ENCODE results near the gene TRPM5.

TRPM5 gene

DNA sequence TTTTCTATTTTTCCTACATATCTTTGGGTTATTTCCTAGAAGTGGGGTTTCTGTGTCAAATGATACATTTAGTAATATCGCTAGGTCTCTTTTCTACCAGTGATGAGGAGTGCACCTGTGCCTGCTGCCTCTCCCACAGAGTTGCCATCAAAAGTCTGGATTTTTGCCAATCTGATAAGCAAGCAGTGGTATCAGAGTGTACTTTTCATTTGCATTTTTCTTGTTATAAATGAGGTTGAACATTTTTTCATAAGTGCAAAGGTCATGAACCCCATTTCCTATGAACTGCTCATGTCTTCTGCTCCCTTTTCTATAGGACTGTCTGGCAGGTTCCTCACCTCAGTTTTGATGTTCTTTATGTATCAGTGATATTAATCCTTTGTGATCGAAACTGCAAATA is 1.7 kb downstream of the TRPM5 start:
- Histone ChIP-seq H3K4me3 (no peak overlapping the region), H3K27me3 (ENCODE audit: low read depth) (0 out of 2 replicates have a peak, but pooled peaks cover 3% of the 10 kb centered on the region), H3K9me3 (no peaks in the 10 kb centered on the region), H3K36me3 (replicated peaks) (no peaks in the 10 kb centered on the region), H3K4me1 (no peaks in the 10 kb centered on the region)
- no peak for DNase-seq (ENCODE audit: low spot score in 2 of 2)
- in situ Hi-C loops (cut with MboI; ENCODE audit: low sequenced_read_pairs) = no loop called here

DNA sequence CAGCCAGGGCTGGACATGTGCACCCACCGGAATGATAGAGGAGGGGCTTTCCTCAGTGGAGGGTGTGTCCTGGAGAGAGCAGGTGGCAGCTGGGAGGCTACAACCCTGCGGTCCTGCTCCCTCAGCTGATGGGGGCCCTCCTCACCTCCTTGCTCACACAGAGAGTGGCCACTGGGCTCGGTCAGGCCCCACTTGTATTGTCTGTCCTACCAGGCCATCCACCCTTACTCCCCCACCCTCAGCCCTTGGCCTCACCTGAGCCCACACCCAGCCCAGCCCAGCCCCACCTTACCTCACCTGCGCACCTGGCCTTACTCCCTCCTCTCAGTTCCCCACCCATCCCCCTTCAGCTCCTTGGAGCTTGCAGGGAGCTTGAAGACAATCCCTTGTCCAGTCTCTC is 3.1 kb downstream of the TRPM5 start:
- H3K4me1 ChIP-seq = no peaks in the 10 kb centered on the region
- H3K4me3 ChIP-seq = no peak overlapping the region
- H3K9me3 ChIP-seq = no peaks in the 10 kb centered on the region
- no peaks in the 10 kb centered on the region for H3K36me3 ChIP-seq (replicated peaks)
- H3K27me3 ChIP-seq (ENCODE audit: low read depth) = peaks cover 10% of the 10 kb centered on the region; the same call in 1 of the 2 replicates
- in situ Hi-C loops (cut with MboI; ENCODE audit: low sequenced_read_pairs) = no loop called here
- no peak for DNase-seq (ENCODE audit: low spot score in 2 of 2)

GRCh38 chr11:2440646-2441045 is 3.7 kb downstream of the TRPM5 start:
- DNase-seq (ENCODE audit: low spot score in 2 of 2) = no peak
- Histone ChIP-seq H3K4me3 (no peak overlapping the region), H3K27me3 (ENCODE audit: low read depth) (peaks cover 8% of the 10 kb centered on the region; the same call in 1 of the 2 replicates)

GRCh38 chr11:2439820-2440219 is 4.5 kb downstream of the TRPM5 start:
- no peak for DNase-seq (ENCODE audit: low spot score in 2 of 2)
- H3K9me3 ChIP-seq = no peaks in the 10 kb centered on the region
- no peaks in the 10 kb centered on the region for H3K36me3 ChIP-seq (replicated peaks)
- in situ Hi-C loops (cut with MboI; ENCODE audit: low sequenced_read_pairs) = no loop called here
- peaks cover 7% of the 10 kb centered on the region; the same call in 1 of the 2 replicates for H3K27me3 ChIP-seq (ENCODE audit: low read depth)
- no peaks in the 10 kb centered on the region for H3K4me1 ChIP-seq
- H3K4me3 ChIP-seq = no peak overlapping the region

More at GRCh38 chr11:2440646-2441045, 3.7 kb downstream of the TRPM5 start:
- H3K4me1 ChIP-seq = no peaks in the 10 kb centered on the region
- in situ Hi-C loops (cut with MboI; ENCODE audit: low sequenced_read_pairs) = no loop called here
- no peaks in the 10 kb centered on the region for H3K9me3 ChIP-seq
- no peaks in the 10 kb centered on the region for H3K36me3 ChIP-seq (replicated peaks)

- peaks cover 7% of the 10 kb centered on the region; the same call in 1 of the 2 replicates for H3K27me3 ChIP-seq (ENCODE audit: low read depth)
- in situ Hi-C loops (cut with MboI; ENCODE audit: low sequenced_read_pairs) = no loop called here
Measured at GRCh38 chr11:2437516-2437915, 6.8 kb downstream of the TRPM5 start.

DNA sequence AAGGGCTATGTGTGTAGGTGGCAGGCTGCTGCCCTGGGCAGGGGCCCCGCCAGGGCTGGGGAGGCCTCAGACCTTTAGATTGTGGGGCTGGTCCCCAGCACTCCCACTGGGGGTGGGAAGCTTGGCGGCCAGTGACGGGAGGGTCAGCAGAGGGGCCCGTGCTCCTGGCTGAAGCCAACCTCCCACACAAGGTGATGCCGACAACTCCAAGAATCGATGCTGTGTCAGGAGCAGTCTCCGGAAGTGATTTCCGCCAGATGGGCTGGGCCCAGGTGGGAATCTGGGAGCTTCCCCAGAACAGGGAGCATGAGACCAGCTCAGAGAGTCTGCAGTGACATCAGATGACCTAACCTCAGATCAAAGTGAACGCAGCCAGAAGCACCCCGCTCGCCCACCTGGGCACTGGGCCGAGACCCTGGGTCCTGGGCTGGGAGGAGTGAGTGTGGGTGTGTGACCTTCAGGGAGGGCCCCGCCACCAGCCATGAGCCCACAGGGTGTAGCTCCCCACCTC is 7.7 kb downstream of the TRPM5 start:
- in situ Hi-C loops (cut with MboI; ENCODE audit: low sequenced_read_pairs) = no loop called here
- H3K27me3 ChIP-seq (ENCODE audit: low read depth) = peaks cover 7% of the 10 kb centered on the region; the same call in 1 of the 2 replicates
- no peak for DNase-seq (ENCODE audit: low spot score in 2 of 2)
- H3K4me1 ChIP-seq = no peaks in the 10 kb centered on the region
- no peaks in the 10 kb centered on the region for H3K9me3 ChIP-seq
- no peaks in the 10 kb centered on the region for H3K36me3 ChIP-seq (replicated peaks)
- no peak overlapping the region for H3K4me3 ChIP-seq

More at GRCh38 chr11:2437516-2437915, 6.8 kb downstream of the TRPM5 start:
- Histone ChIP-seq H3K36me3 (replicated peaks) (no peaks in the 10 kb centered on the region), H3K9me3 (no peaks in the 10 kb centered on the region), H3K4me1 (no peaks in the 10 kb centered on the region), H3K4me3 (no peak overlapping the region)
- DNase-seq (ENCODE audit: low spot score in 2 of 2) = no peak

DNA sequence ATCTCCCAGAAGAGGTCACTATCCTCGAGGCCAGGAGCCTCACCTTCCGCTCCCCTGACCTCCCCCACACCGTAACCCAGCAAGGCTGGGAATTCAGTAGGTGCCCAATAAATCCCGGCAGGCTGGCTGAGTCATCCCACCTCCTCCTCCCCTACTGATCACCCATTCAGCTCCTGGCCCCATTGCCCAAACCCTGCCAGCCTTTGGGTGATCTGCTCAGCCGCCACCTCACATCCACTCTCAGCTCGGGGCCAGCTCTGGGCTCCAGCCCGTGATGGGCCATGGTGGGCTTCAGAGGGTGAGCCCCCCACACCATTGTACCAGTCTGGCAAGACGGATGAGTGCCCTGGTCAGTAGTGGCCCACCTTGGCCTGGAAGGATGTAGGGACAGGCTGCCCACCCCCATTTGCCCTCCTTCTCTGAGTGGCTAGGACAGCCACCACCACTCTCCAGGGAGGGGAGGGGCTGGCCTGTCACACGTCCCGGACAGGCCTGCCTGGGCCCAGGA is 8.2 kb downstream of the TRPM5 start:
- Histone ChIP-seq H3K4me3 (no peak overlapping the region), H3K4me1 (no peaks in the 10 kb centered on the region), H3K36me3 (replicated peaks) (no peaks in the 10 kb centered on the region), H3K9me3 (no peaks in the 10 kb centered on the region), H3K27me3 (ENCODE audit: low read depth) (peaks cover 7% of the 10 kb centered on the region; the same call in 1 of the 2 replicates)
- no peak for DNase-seq (ENCODE audit: low spot score in 2 of 2)
- in situ Hi-C loops (cut with MboI; ENCODE audit: low sequenced_read_pairs) = no loop called here

DNA sequence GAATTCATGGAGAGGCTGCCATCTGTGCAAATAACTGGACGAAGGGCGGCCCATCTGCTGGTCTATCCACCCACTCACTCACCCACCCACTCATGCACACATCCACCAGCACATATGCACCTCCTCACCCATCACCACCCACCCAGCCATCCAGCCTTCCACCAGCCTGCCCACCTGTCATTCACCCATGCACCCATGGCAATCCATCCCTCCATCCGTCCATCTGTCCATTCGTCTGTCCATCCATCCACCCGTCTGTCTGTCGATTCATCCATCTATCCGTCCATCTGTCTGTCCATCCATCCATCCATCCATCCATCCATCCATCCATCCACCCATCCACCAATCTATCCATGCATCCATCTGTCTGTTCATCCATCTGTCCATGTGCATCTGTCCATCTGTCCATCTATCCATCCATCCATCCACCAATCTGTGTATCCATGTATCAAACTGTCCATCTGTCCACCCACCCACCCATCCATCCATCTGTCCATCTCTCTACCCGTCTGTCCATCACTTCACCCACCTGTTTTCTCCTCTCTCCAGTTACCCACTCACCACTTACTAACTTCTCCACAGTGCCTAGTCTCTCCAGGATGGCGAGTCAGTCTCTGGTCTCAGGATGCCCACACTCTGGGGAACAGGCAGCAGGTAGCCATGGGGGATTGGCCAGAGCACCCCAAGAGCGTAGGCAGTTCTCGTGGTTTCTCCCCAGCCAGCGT is 8.9 kb downstream of the TRPM5 start:
- no peak for DNase-seq (ENCODE audit: low spot score in 2 of 2)
- H3K4me3 ChIP-seq = no peak overlapping the region
- no peaks in the 10 kb centered on the region for H3K36me3 ChIP-seq (replicated peaks)
- peaks cover 7% of the 10 kb centered on the region; the same call in 1 of the 2 replicates for H3K27me3 ChIP-seq (ENCODE audit: low read depth)
- H3K9me3 ChIP-seq = no peaks in the 10 kb centered on the region
- in situ Hi-C loops (cut with MboI; ENCODE audit: low sequenced_read_pairs) = no loop called here
- H3K4me1 ChIP-seq = no peaks in the 10 kb centered on the region

- Histone ChIP-seq H3K27me3 (ENCODE audit: low read depth) (peaks cover 7% of the 10 kb centered on the region; the same call in 1 of the 2 replicates), H3K9me3 (no peaks in the 10 kb centered on the region), H3K4me3 (no peak overlapping the region), H3K36me3 (replicated peaks) (no peaks in the 10 kb centered on the region), H3K4me1 (no peaks in the 10 kb centered on the region)
- DNase-seq (ENCODE audit: low spot score in 2 of 2) = no peak
- in situ Hi-C loops (cut with MboI; ENCODE audit: low sequenced_read_pairs) = no loop called here
Measured at GRCh38 chr11:2434506-2435255, 9.6 kb downstream of the TRPM5 start.

DNA sequence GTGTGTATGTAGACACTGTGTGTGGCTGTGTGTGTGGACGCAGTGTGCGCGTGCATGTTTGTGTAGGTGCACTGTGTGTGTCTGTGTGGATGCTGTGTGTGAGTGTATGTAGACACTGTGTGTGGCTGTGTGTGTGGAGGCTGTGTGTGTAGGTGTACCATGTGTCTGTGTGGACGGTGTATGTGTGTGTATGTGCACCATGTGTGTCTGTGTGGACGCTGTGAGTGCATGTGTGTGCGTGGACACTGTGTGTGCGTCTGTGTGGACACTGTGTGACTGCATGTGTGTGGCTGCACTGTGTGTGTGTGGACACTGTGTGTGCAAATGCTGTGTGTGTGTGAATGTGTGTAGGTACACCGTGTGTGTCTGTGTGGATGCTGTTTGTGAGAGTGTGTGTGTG is 10.3 kb downstream of the TRPM5 start:
- no peaks in the 10 kb centered on the region for H3K36me3 ChIP-seq (replicated peaks)
- H3K4me3 ChIP-seq = no peak overlapping the region
- in situ Hi-C loops (cut with MboI; ENCODE audit: low sequenced_read_pairs) = no loop called here
- no peak for DNase-seq (ENCODE audit: low spot score in 2 of 2)
- H3K27me3 ChIP-seq (ENCODE audit: low read depth) = peaks cover 7% of the 10 kb centered on the region; the same call in 1 of the 2 replicates
- no peaks in the 10 kb centered on the region for H3K9me3 ChIP-seq
- H3K4me1 ChIP-seq = no peaks in the 10 kb centered on the region

- H3K4me3 ChIP-seq = no peak overlapping the region
- no peaks in the 10 kb centered on the region for H3K9me3 ChIP-seq
- no peaks in the 10 kb centered on the region for H3K4me1 ChIP-seq
- no peak for DNase-seq (ENCODE audit: low spot score in 2 of 2)
- H3K36me3 ChIP-seq (replicated peaks) = no peaks in the 10 kb centered on the region
- H3K27me3 ChIP-seq (ENCODE audit: low read depth) = peaks cover 7% of the 10 kb centered on the region; the same call in 1 of the 2 replicates
- in situ Hi-C loops (cut with MboI; ENCODE audit: low sequenced_read_pairs) = no loop called here
Measured at GRCh38 chr11:2433106-2433925, 11.0 kb downstream of the TRPM5 start.

GRCh38 chr11:2432628-2433071 is 11.7 kb downstream of the TRPM5 start:
- Histone ChIP-seq H3K9me3 (no peaks in the 10 kb centered on the region), H3K4me3 (no peak overlapping the region), H3K27me3 (ENCODE audit: low read depth) (peaks cover 7% of the 10 kb centered on the region; the same call in 1 of the 2 replicates), H3K4me1 (no peaks in the 10 kb centered on the region), H3K36me3 (replicated peaks) (no peaks in the 10 kb centered on the region)
- no peak for DNase-seq (ENCODE audit: low spot score in 2 of 2)
- in situ Hi-C loops (cut with MboI; ENCODE audit: low sequenced_read_pairs) = no loop called here

DNA sequence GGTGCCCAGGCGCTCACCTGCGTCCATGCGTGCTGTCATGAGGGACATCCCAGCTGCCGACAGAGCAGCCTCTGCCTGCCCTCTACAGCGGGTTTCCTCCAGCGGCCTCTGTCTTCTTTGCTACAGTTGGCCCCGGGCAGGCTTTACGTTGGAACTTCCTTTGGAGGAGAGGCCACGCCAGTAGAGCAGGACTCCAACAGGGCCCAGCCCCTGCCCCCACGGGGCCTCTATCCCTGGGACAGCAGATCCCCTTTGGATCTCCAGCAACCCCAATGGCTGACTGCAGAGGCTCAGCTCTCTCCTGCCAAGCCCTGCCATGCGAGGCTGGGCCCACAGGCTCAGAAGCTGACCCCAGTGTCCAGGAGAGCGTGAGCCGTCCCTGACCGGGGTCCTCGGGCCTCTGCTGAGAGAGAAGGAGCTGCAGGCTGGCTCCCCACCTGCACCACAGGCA is 12.1 kb downstream of the TRPM5 start:
- DNase-seq (ENCODE audit: low spot score in 2 of 2) = no peak
- H3K36me3 ChIP-seq (replicated peaks) = no peaks in the 10 kb centered on the region
- in situ Hi-C loops (cut with MboI; ENCODE audit: low sequenced_read_pairs) = no loop called here
- H3K27me3 ChIP-seq (ENCODE audit: low read depth) = peaks cover 4% of the 10 kb centered on the region; the same call in 1 of the 2 replicates
- no peaks in the 10 kb centered on the region for H3K4me1 ChIP-seq
- no peak overlapping the region for H3K4me3 ChIP-seq
- H3K9me3 ChIP-seq = no peaks in the 10 kb centered on the region

Data from HAP-1 (cell line).